ENCODE results near the gene RNF5. TPM values are rescaled to one million over a fixed set of nuclear protein-coding genes. Genes with fewer than 3 reads are reported as not detected.
"Not testable (repeated sequence)": the region's sequence is repeated elsewhere in the genome, so short reads cannot be mapped to it uniquely, and the experiment has no call there.

The RNF5 gene
- total and polyA plus RNA-seq, 2 experiments from 2014 or later: 133 to 169 TPM

- peaks cover 30% of the 10 kb centered on the region for H3K4me1 ChIP-seq (ENCODE audit: insufficient read depth)
- H3K4me2 ChIP-seq: peak overlapping the region; percentile 89
- H3K4me3 ChIP-seq: no peak overlapping the region
- H3K27me3 ChIP-seq: no peaks in the 10 kb centered on the region
- H3K9me2 ChIP-seq (replicated peaks; ENCODE audit: insufficient read depth): no peaks in the 10 kb centered on the region
- H3K9me3 ChIP-seq (ENCODE audit: low read depth): no peaks in the 10 kb centered on the region
- TF ChIP-seq EZH2phosphoT487 (IDR thresholded peaks at IDR 0.05; ENCODE audit: low read depth, severe bottlenecking, unreplicated experiment): no peak
- TF ChIP-seq CTCF (IDR thresholded peaks at IDR 0.05; ENCODE audit: poor library complexity): no peak
- no peak for TF ChIP-seq EZH2 (IDR thresholded peaks at IDR 0.05; ENCODE audit: borderline replicate concordance)
- H3K36me3 ChIP-seq (replicated peaks; ENCODE audit: insufficient read depth, low read depth): no peaks in the 10 kb centered on the region
- H4K20me1 ChIP-seq (ENCODE audit: insufficient read depth, poor library complexity, severe bottlenecking): no peaks in the 10 kb centered on the region
- H3K27ac ChIP-seq: peak overlapping the region; percentile 97
- no peak for DNase-seq (ENCODE audit: low spot score)
- H3K79me2 ChIP-seq: peaks cover 33% of the 10 kb centered on the region
- WGBS (ENCODE audit: low lambda C conversion rate, missing lambda C conversion rate): 86% methylated on average over 8 of the region's 8 CpGs
- H2AFZ ChIP-seq: no peak overlapping the region
These were observed 12.9 kb downstream of the RNF5 start for GRCh38 chr6:32190911-32191677.

DNA sequence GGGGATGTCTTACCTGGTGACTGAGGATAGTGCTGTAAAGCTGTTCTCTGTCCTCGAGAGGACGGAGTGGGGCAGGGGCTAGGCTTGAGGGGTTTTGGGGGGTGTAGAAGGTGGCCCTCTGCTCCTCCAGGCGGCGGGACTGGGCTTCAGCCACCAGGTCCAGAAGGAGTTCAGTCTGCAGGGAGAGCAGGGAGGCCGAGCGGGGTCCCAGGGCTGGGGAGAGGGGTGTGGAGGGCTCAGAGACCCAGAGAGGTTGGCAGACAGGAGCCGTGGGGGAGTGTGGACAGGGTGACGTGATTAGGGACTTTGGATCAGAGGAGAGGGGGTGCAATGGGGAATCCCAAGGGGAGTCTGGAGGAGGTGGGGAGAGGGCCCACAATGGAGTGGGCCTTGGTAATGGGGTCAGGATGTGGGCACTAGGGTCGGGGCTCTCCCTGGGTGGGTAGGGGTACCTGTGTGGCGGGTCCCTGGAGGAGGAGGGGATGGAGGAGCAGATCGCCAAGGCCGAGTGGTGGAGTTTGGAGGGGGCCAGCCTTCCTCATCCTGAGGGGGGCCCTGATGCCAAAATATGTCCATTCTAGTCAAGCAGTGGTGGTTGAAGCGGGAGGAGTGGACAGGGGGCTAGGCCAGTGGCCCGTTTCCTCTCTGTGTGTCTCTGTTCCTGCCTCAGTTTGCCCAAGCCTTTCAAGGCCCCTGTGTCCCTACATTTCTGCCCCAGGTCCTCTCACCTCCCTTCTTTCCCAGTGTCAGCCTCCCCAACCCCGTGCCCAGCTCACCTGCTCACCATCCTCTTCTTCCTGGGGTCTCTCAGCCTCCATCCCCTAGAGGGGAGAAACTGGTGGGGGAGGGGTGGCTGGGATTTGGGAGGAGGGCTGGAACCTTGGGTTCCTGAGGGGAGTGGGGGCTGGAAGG lies 13.7 kb downstream of the RNF5 start:
- H2AFZ ChIP-seq: no peak overlapping the region
- H3K27me3 ChIP-seq: no peaks in the 10 kb centered on the region
- no peaks in the 10 kb centered on the region for H3K9me3 ChIP-seq (ENCODE audit: low read depth)
- H3K4me3 ChIP-seq: no peak overlapping the region
- H3K36me3 ChIP-seq (replicated peaks; ENCODE audit: insufficient read depth, low read depth): no peaks in the 10 kb centered on the region
- peaks cover 32% of the 10 kb centered on the region for H3K79me2 ChIP-seq
- TF ChIP-seq EZH2 (IDR thresholded peaks at IDR 0.05; ENCODE audit: borderline replicate concordance) (no peak), EZH2phosphoT487 (IDR thresholded peaks at IDR 0.05; ENCODE audit: low read depth, severe bottlenecking, unreplicated experiment) (no peak), CTCF (IDR thresholded peaks at IDR 0.05; ENCODE audit: poor library complexity) (no peak)
- H3K9me2 ChIP-seq (replicated peaks; ENCODE audit: insufficient read depth): no peaks in the 10 kb centered on the region
- H3K4me2 ChIP-seq: peak overlapping the region; percentile 41
- peak overlapping the region; percentile 97 for H3K27ac ChIP-seq
- H4K20me1 ChIP-seq (ENCODE audit: insufficient read depth, poor library complexity, severe bottlenecking): no peaks in the 10 kb centered on the region
- no peak for DNase-seq (ENCODE audit: low spot score)
- H3K4me1 ChIP-seq (ENCODE audit: insufficient read depth): peaks cover 30% of the 10 kb centered on the region
- WGBS (ENCODE audit: low lambda C conversion rate, missing lambda C conversion rate): 86% methylated on average over 10 of the region's 15 CpGs

- no peaks in the 10 kb centered on the region for H3K27me3 ChIP-seq
- H3K4me3 ChIP-seq: no peak within 1 kb of the TSS
- no peaks in the 10 kb centered on the region for H3K9me2 ChIP-seq (replicated peaks; ENCODE audit: insufficient read depth)
- H3K4me1 ChIP-seq (ENCODE audit: insufficient read depth): peaks cover 32% of the 10 kb centered on the region
- no peaks in the 10 kb centered on the region for H3K36me3 ChIP-seq (replicated peaks; ENCODE audit: insufficient read depth, low read depth)
- H3K27ac ChIP-seq: peak within 1 kb of the TSS; percentile 97
- no peak within 1 kb of the TSS for H2AFZ ChIP-seq
- no peaks in the 10 kb centered on the region for H3K9me3 ChIP-seq (ENCODE audit: low read depth)
- no peaks in the 10 kb centered on the region for H4K20me1 ChIP-seq (ENCODE audit: insufficient read depth, poor library complexity, severe bottlenecking)
- H3K4me2 ChIP-seq: peak within 1 kb of the TSS; percentile 41
- no peak for DNase-seq (ENCODE audit: low spot score)
- H3K79me2 ChIP-seq: peaks cover 25% of the 10 kb centered on the region
- TF ChIP-seq CTCF (IDR thresholded peaks at IDR 0.05; ENCODE audit: poor library complexity): no peak
- no peak for TF ChIP-seq EZH2 (IDR thresholded peaks at IDR 0.05; ENCODE audit: borderline replicate concordance)
- 38% methylated on average over 3 of the region's 5 CpGs for WGBS (ENCODE audit: low lambda C conversion rate, missing lambda C conversion rate)
These were observed 14.4 kb downstream of the RNF5 start, which contains the start of gene GPSM3 for GRCh38 chr6:32192608-32193039. Gene GPSM3, minus strand, starts transcription at chr6:32192643. Its CDS starts 130 bp downstream, at chr6:32192513.

DNA sequence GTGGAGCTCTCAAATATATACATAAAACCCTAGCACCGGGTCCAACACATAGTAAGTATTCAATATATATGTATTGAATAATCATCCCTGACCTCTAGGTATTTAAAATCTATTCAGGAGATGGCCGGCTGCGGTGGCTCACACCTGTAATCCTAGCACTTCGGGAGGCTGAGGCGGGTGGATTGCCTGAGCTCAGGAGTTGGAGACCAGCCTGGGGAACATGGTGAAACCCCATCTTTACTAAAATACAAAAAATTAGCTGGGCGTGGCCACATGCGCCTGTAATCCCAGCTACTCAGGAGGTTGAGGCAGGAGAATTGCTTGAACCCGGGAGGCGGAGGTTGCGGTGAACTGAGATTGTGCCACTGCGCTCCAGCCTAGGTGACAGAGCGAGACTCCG lies 14.9 kb downstream of the RNF5 start:
- H3K79me2 ChIP-seq: peaks cover 21% of the 10 kb centered on the region
- H3K4me2 ChIP-seq: peak overlapping the region; percentile 41
- H2AFZ ChIP-seq; H4K20me1 ChIP-seq (ENCODE audit: insufficient read depth, poor library complexity, severe bottlenecking); H3K4me3 ChIP-seq; DNase-seq (ENCODE audit: low spot score); H3K9me2 ChIP-seq (replicated peaks; ENCODE audit: insufficient read depth); H3K36me3 ChIP-seq (replicated peaks; ENCODE audit: insufficient read depth, low read depth); H3K27me3 ChIP-seq; H3K9me3 ChIP-seq (ENCODE audit: low read depth): not testable (repeated sequence)
- peak overlapping the region; percentile 71 for H3K27ac ChIP-seq
- 87% methylated on average over 13 of the region's 13 CpGs for WGBS (ENCODE audit: low lambda C conversion rate, missing lambda C conversion rate)
- H3K4me1 ChIP-seq (ENCODE audit: insufficient read depth): peaks cover 32% of the 10 kb centered on the region

Measured in hepatocyte (in vitro differentiated cells).